Stomach (tissue), 4 donors: Measurements from ENCODE around the gene PDE9A.

ENCODE experiments used
- POLR2A ChIP-seq, 4 donors: fragments of 450-650 bp; IDR thresholded peaks; one replicate each; pipeline ENCODE4 v1.6.1; 2016; ENCODE audit warnings: antibody characterized with exemption in 4 of 4, control low read depth in 2 of 4, mild to moderate bottlenecking in 1 of 4, moderate library complexity in 1 of 4
- POLR2AphosphoS5 ChIP-seq, 3 donors: sonication (generic); formaldehyde crosslinking; IDR thresholded peaks; one replicate each; pipeline ENCODE4 v1.6.1; 2016; ENCODE audit warnings: antibody characterized with exemption in 3 of 3
- TF ChIP-seq, protein P1 (sequence below), 7 experiments: fragments of 450-650 bp in 4 of 7; fragments of 200-600 bp in 3 of 7; sonication (generic) in 3 of 7; IDR thresholded peaks; one replicate each; pipeline ENCODE4 v1.5.1; 2016 to 2019; ENCODE audit warnings: antibody characterized with exemption in 7 of 7, control low read depth in 2 of 7, mild to moderate bottlenecking in 1 of 7

DNA sequence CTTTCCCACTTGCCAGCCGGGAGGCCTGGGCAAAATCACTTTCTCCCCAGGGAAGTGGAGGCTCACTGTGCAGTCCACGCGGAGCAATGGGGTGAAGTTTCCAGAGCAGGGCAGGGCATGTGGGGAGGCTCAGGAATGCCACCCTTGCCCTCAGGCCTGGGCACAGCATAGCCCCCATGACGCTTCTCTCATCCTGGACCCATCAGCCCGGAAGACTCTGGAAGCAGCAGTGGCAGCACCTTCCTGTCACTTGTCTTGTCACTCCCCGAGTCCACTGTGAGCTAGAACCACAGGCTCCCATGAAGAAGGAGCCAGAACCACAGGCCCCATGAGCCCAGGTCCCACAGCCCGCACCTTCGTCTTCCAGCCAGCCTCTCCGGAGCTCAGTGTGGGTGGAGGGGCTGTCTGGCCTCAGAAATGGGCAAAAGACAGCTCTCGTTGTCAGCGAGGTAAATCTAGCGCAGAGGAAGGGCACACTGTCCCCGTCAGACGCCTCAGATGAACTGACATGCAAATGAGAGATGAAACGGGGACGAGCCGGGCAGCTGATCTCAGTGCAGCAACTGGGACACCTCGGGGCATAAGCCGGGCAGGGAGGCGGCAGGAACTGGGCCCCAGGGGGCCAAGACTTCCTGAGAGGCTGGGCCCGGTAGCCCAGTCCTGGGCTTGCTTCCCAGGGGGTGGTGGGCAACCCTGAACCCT, 6.1 kb downstream of the PDE9A start:
- TF ChIP-seq POLR2AphosphoS5 (IDR thresholded peaks at IDR 0.05), result no peak
- TF ChIP-seq POLR2A (IDR thresholded peaks at IDR 0.05), result no peak
- TF ChIP-seq, protein P1, sequence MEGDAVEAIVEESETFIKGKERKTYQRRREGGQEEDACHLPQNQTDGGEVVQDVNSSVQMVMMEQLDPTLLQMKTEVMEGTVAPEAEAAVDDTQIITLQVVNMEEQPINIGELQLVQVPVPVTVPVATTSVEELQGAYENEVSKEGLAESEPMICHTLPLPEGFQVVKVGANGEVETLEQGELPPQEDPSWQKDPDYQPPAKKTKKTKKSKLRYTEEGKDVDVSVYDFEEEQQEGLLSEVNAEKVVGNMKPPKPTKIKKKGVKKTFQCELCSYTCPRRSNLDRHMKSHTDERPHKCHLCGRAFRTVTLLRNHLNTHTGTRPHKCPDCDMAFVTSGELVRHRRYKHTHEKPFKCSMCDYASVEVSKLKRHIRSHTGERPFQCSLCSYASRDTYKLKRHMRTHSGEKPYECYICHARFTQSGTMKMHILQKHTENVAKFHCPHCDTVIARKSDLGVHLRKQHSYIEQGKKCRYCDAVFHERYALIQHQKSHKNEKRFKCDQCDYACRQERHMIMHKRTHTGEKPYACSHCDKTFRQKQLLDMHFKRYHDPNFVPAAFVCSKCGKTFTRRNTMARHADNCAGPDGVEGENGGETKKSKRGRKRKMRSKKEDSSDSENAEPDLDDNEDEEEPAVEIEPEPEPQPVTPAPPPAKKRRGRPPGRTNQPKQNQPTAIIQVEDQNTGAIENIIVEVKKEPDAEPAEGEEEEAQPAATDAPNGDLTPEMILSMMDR (IDR thresholded peaks at IDR 0.05), result no peak
